Stromal cell of bone marrow (primary cell): ENCODE results near the gene DNAH14.
A peak's percentile ranks its signal among the peaks of the same experiment; 100 is the strongest.
"Not testable (repeated sequence)": the region's sequence is repeated elsewhere in the genome, so short reads cannot be mapped to it uniquely, and the experiment has no call there.

ENCODE experiments used
- DNase-seq: peaks from one replicate; pipeline ENCODE4 v3.0.0-alpha.2; 2012; ENCODE audit warnings: low read depth

DNAH14 gene

GRCh38 chr1:225155555-225155954 is 226.1 kb downstream of the DNAH14 start:
- DNase-seq, result no peak

GRCh38 chr1:225156254-225156653 is 226.8 kb downstream of the DNAH14 start:
- DNase-seq, result peak; percentile 51

GRCh38 chr1:225158291-225158690 is 228.8 kb downstream of the DNAH14 start:
- no peak for DNase-seq

- DNase-seq, result no peak
Observed at GRCh38 chr1:225159793-225160192, 230.3 kb downstream of the DNAH14 start.

- not testable (repeated sequence) for DNase-seq
Observed at GRCh38 chr1:225177409-225177808, 247.9 kb downstream of the DNAH14 start.

- no peak for DNase-seq
Observed at GRCh38 chr1:225179686-225180085, 250.2 kb downstream of the DNAH14 start.

- no peak for DNase-seq
Observed at GRCh38 chr1:225182716-225183115, 253.2 kb downstream of the DNAH14 start.

- no peak for DNase-seq
Observed at GRCh38 chr1:225191199-225191753, 261.8 kb downstream of the DNAH14 start.

GRCh38 chr1:225201447-225201846 is 272.0 kb downstream of the DNAH14 start:
- DNase-seq, result no peak

- no peak for DNase-seq
Observed at GRCh38 chr1:225207791-225208190, 278.3 kb downstream of the DNAH14 start.

GRCh38 chr1:225209153-225209552 is 279.7 kb downstream of the DNAH14 start:
- no peak for DNase-seq

GRCh38 chr1:225210180-225210579 is 280.7 kb downstream of the DNAH14 start:
- not testable (repeated sequence) for DNase-seq

GRCh38 chr1:225211694-225212442 is 282.4 kb downstream of the DNAH14 start:
- DNase-seq, result not testable (repeated sequence)

GRCh38 chr1:225224287-225224686 is 294.8 kb downstream of the DNAH14 start:
- no peak for DNase-seq

- DNase-seq, result no peak
Observed at GRCh38 chr1:225225681-225226080, 296.2 kb downstream of the DNAH14 start.

- no peak for DNase-seq
Observed at GRCh38 chr1:225228871-225229303, 299.4 kb downstream of the DNAH14 start.

GRCh38 chr1:225229429-225229828 is 300.0 kb downstream of the DNAH14 start:
- not testable (repeated sequence) for DNase-seq

GRCh38 chr1:225230483-225230882 is 301.0 kb downstream of the DNAH14 start:
- no peak for DNase-seq

- not testable (repeated sequence) for DNase-seq
Observed at GRCh38 chr1:225232930-225233329, 303.5 kb downstream of the DNAH14 start.

- no peak for DNase-seq
Observed at GRCh38 chr1:225242611-225243010, 313.1 kb downstream of the DNAH14 start.

GRCh38 chr1:225250432-225250831 is 321.0 kb downstream of the DNAH14 start:
- no peak for DNase-seq

- DNase-seq, result no peak
Observed at GRCh38 chr1:225253173-225253572, 323.7 kb downstream of the DNAH14 start.

- no peak for DNase-seq
Observed at GRCh38 chr1:225253784-225254183, 324.3 kb downstream of the DNAH14 start.

- DNase-seq, result no peak
Observed at GRCh38 chr1:225254676-225255075, 325.2 kb downstream of the DNAH14 start.
